Natural killer cell treated with Interleukin-12 subunit alpha and Interleukin-12 subunit beta and Interleukin-15 and Interleukin-18, amount 100 ng/mL, for 72 hours (primary cell): Measurements from ENCODE around the gene OR4D6. TPM values are rescaled to one million over a fixed set of nuclear protein-coding genes. Genes with fewer than 3 reads are reported as not detected.
"Not testable (repeated sequence)": the region's sequence is repeated elsewhere in the genome, so short reads cannot be mapped to it uniquely, and the experiment has no call there.

Experiments used
- ATAC-seq, 2 donors: fragments of 150-1000 bp; cut with Tn5 transposase in 1 of 2; sonication (Bioruptor Pico), chemical (Tn5 transposase) in 1 of 2; 2 replicates each; pipeline ENCODE4 v1.10.0; 2021
- DNase-seq: peaks from one replicate; pipeline ENCODE4 v3.0.0; 2022; ENCODE audit warnings: low spot score
- H3K27ac Mint-ChIP-seq, 2 donors: 1 replicate in 1 of 2; 2 replicates in 1 of 2; pipeline ENCODE4 v1.8.0; 2022; ENCODE audit warnings: mixed read lengths in 2 of 2, mild to moderate bottlenecking in 1 of 2, moderate library complexity in 1 of 2
- H3K27me3 Mint-ChIP-seq, 2 donors: 1 replicate in 1 of 2; 2 replicates in 1 of 2; pipeline ENCODE4 v1.8.0; 2022; ENCODE audit warnings: mixed read lengths in 2 of 2
- H3K36me3 Mint-ChIP-seq: one replicate; pipeline ENCODE4 v1.8.0; 2022; ENCODE audit warnings: mixed read lengths
- H3K4me1 Mint-ChIP-seq, 2 donors: 1 replicate in 1 of 2; 2 replicates in 1 of 2; pipeline ENCODE4 v1.8.0; 2022; ENCODE audit warnings: low read depth in 2 of 2, mixed read lengths in 2 of 2, mild to moderate bottlenecking in 1 of 2
- H3K4me3 Mint-ChIP-seq: one replicate; pipeline ENCODE4 v1.8.0; 2022; ENCODE audit warnings: mixed read lengths
- H3K9me3 Mint-ChIP-seq: 2 replicates; pipeline ENCODE4 v1.8.0; 2022; ENCODE audit warnings: mixed read lengths
- total RNA-seq, 2 donors: library from RNA; stranded (reverse); gene quantifications; one replicate each; pipeline ENCODE4 v1.2.3, GENCODE V29; 2022

The OR4D6 gene
- not detected for total RNA-seq

- H3K36me3 Mint-ChIP-seq, result no peaks in the 10 kb centered on the region
- H3K9me3 Mint-ChIP-seq, result no peaks in the 10 kb centered on the region
- H3K27ac Mint-ChIP-seq, result no peak within 1 kb of the TSS
- DNase-seq (no peak), ATAC-seq (no peak)
- no peaks in the 10 kb centered on the region for H3K4me1 Mint-ChIP-seq
- no peak within 1 kb of the TSS for H3K4me3 Mint-ChIP-seq
- peaks cover 11 to 15% of the 10 kb centered on the region in 2 donors for H3K27me3 Mint-ChIP-seq
These were observed at the start of gene OR4D6 for GRCh38 chr11:59456661-59457060. TSS of gene OR4D6 (plus strand) at chr11:59456961. CDS start at chr11:59456961, 0 bp downstream.

GRCh38 chr11:59413646-59414045, 43.1 kb upstream of the OR4D6 start:
- no peak overlapping the region for H3K27ac Mint-ChIP-seq
- H3K4me1 Mint-ChIP-seq, result peaks cover 0 to 4% of the 10 kb centered on the region in 2 donors
- no peak overlapping the region for H3K4me3 Mint-ChIP-seq
- H3K36me3 Mint-ChIP-seq, result peaks cover 6% of the 10 kb centered on the region
- H3K9me3 Mint-ChIP-seq, result peaks cover 4% of the 10 kb centered on the region
- ATAC-seq (no peak), DNase-seq (no peak)
- peaks cover 11 to 34% of the 10 kb centered on the region in 2 donors for H3K27me3 Mint-ChIP-seq

- no peak for ATAC-seq
- DNase-seq, result no peak
- Mint-ChIP-seq H3K36me3 (no peaks in the 10 kb centered on the region), H3K4me1 (peaks cover 0 to 4% of the 10 kb centered on the region in 2 donors), H3K27me3 (peaks cover 14 to 45% of the 10 kb centered on the region in 2 donors), H3K4me3 (no peak overlapping the region), H3K27ac (no peak overlapping the region), H3K9me3 (no peaks in the 10 kb centered on the region)
These were observed 41.6 kb upstream of the OR4D6 start for GRCh38 chr11:59415111-59415510.

DNA sequence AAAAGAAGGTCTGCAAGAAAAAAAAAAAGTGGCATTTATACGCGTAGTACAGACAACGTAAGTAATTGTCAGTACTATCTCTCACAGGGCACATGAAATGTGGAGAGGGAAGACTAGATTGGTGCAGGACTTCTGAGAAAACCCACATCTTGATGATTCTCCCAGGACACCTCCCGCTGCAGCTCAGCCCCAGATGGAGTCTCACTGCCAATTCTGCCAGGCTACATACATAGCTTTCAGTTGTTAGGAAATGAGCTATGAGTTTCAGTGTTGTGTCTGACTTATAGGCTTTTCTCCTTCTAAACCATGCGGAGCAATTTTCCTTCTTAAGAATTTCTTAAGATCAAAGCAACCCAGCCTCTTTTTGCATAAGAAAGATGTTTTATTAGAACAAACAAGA, 40.1 kb upstream of the OR4D6 start:
- DNase-seq, result no peak
- ATAC-seq, result no peak
- Mint-ChIP-seq H3K27me3 (peaks cover 14 to 45% of the 10 kb centered on the region in 2 donors), H3K9me3 (no peaks in the 10 kb centered on the region), H3K4me1 (peaks cover 0 to 4% of the 10 kb centered on the region in 2 donors), H3K4me3 (no peak overlapping the region), H3K36me3 (no peaks in the 10 kb centered on the region), H3K27ac (no peak overlapping the region)

GRCh38 chr11:59417023-59417422, 39.7 kb upstream of the OR4D6 start:
- Mint-ChIP-seq H3K4me3 (no peak overlapping the region), H3K36me3 (no peaks in the 10 kb centered on the region)

GRCh38 chr11:59418156-59418555, 38.6 kb upstream of the OR4D6 start:
- no peak overlapping the region for H3K4me3 Mint-ChIP-seq

More at GRCh38 chr11:59417023-59417422, 39.7 kb upstream of the OR4D6 start:
- Mint-ChIP-seq H3K27ac (no peak overlapping the region), H3K4me1 (peaks cover 0 to 4% of the 10 kb centered on the region in 2 donors), H3K27me3 (peaks cover 14 to 45% of the 10 kb centered on the region in 2 donors), H3K9me3 (no peaks in the 10 kb centered on the region)
- no peak for ATAC-seq
- no peak for DNase-seq

GRCh38 chr11:59423835-59424234, 32.9 kb upstream of the OR4D6 start:
- Mint-ChIP-seq H3K36me3 (no peaks in the 10 kb centered on the region), H3K27me3 (peaks cover 15 to 18% of the 10 kb centered on the region in 2 donors), H3K27ac (no peak overlapping the region), H3K4me1 (no peaks in the 10 kb centered on the region), H3K4me3 (no peak overlapping the region), H3K9me3 (no peaks in the 10 kb centered on the region)
- DNase-seq, result no peak
- no peak for ATAC-seq

More at GRCh38 chr11:59418156-59418555, 38.6 kb upstream of the OR4D6 start:
- H3K27me3 Mint-ChIP-seq, result peaks cover 12 to 45% of the 10 kb centered on the region in 2 donors
- no peaks in the 10 kb centered on the region for H3K36me3 Mint-ChIP-seq
- ATAC-seq (no peak), DNase-seq (no peak)
- no peaks in the 10 kb centered on the region for H3K9me3 Mint-ChIP-seq
- peaks cover 0 to 4% of the 10 kb centered on the region in 2 donors for H3K4me1 Mint-ChIP-seq
- no peak overlapping the region for H3K27ac Mint-ChIP-seq

DNA sequence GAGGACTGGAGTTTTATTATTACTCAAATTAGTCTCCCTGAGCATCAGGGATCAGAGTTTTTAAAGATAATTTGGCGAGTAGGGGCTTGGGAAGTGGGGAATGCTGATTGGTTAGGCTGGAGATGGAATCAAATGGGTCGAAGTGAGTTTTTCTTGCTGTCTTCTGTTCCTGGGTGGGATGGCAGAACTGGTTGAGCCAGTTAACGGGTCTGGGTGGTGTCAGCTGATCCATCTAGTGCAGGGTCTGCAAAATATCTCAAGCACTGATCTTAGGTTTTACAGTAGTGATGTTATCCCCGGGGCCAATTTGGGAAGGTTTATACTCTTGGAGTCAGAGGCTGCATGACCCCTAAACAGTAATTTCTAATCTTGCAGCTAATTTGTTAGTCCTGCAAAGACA, 31.6 kb upstream of the OR4D6 start:
- H3K4me3 Mint-ChIP-seq, result no peak overlapping the region
- H3K9me3 Mint-ChIP-seq, result no peaks in the 10 kb centered on the region
- H3K36me3 Mint-ChIP-seq, result no peaks in the 10 kb centered on the region
- DNase-seq, result no peak
- no peaks in the 10 kb centered on the region for H3K4me1 Mint-ChIP-seq
- H3K27me3 Mint-ChIP-seq, result peaks cover 14 to 16% of the 10 kb centered on the region in 2 donors
- no peak for ATAC-seq
- no peak overlapping the region for H3K27ac Mint-ChIP-seq

DNA sequence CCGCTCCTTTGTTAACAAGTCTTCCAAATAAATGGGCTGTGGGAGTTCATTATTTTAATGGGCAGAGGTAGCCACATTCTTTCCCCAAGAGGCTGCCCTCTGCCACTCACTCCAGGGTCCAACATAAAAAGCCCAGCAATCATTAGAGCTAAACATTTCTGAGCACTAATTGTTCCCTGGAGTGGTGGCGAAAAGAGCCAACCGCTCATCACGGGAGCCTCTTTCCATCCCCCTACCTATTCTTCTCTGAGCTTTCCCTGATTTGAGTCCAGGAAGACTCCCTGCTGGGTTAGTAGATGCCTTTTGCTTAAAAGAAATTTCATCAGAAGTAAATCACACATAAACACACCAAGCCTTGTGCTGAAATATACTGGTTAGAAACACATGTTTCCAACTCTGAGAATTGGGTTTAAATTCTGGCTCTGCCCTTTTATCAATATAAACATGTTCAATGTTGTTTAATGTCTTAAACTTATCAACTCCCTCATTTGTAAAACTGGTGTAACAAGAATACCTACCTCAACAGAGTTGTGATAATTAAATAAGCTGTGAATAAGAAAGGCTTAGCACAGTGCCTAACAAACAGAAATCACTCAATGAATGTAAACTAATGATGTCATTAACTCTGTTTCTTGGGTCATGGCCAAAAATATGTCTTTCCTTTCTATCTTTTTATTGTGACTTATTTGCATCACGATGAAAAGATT, 30.2 kb upstream of the OR4D6 start, which contains the start of gene OR5A2:
TSS of gene OR5A2 (minus strand) at position 53 of the 707 bp plus-strand sequence. CDS start 3,460 bp downstream, outside the sequence.
- Mint-ChIP-seq H3K27me3 (peaks cover 16 to 17% of the 10 kb centered on the region in 2 donors), H3K4me3 (no peak within 1 kb of the TSS), H3K4me1 (no peaks in the 10 kb centered on the region), H3K36me3 (no peaks in the 10 kb centered on the region), H3K27ac (no peak within 1 kb of the TSS), H3K9me3 (no peaks in the 10 kb centered on the region)
- ATAC-seq (no peak), DNase-seq (no peak)

GRCh38 chr11:59427068-59427382, 29.7 kb upstream of the OR4D6 start:
- no peak overlapping the region for H3K27ac Mint-ChIP-seq
- no peaks in the 10 kb centered on the region for H3K36me3 Mint-ChIP-seq
- no peak for ATAC-seq
- H3K9me3 Mint-ChIP-seq, result no peaks in the 10 kb centered on the region
- no peak overlapping the region for H3K4me3 Mint-ChIP-seq
- no peaks in the 10 kb centered on the region for H3K4me1 Mint-ChIP-seq
- DNase-seq, result no peak
- H3K27me3 Mint-ChIP-seq, result peaks cover 17 to 18% of the 10 kb centered on the region in 2 donors

DNA sequence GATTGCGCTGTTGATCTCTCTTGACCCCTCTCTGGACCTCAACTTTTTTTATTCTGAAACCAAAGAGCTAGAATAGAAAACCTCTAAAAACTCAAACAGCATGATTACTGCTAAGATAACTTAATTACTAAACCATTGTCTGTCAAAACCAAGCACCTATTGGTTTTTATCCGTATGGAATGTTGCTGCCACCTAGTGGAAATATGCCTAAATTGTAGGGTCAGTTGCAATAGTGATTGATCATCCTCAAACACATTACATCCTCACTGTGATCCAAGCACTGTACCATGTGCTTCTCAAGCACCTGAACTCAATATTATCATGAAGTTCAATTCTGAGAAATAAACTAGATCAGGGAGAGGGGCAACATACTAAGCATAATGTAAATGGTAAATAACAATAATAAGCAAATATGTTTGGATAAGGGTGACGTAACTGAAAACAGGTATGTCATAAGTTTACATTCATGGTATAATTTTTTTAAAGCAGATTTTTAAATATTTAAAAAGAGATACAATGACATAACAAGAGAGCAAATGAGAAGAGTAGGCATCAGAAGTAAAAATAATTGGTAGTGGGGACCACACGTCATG, 26.7 kb upstream of the OR4D6 start:
- H3K36me3 Mint-ChIP-seq, result no peaks in the 10 kb centered on the region
- H3K4me1 Mint-ChIP-seq, result no peaks in the 10 kb centered on the region
- no peak overlapping the region for H3K4me3 Mint-ChIP-seq
- ATAC-seq (no peak), DNase-seq (no peak)
- H3K9me3 Mint-ChIP-seq, result no peaks in the 10 kb centered on the region
- no peak overlapping the region for H3K27ac Mint-ChIP-seq
- peaks cover 10 to 11% of the 10 kb centered on the region in 2 donors for H3K27me3 Mint-ChIP-seq

DNA sequence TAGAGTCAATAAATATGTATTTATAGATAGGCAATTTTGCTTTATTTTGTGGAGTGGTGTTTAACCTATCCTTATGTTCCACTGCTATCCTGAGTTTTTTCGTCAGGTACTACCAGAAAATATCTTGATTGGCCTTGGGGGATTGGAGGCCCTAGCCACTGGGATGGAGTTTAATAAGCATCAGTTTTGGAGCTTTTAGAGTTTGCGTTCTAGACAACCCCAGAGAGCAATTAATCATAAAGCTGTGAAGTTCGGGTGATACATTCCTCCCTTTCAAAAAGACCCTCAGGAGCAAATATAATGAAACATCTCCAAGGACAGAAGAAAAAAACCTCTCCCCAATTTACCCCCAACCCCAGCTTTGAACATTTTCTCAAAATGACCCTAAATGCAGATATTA, 20.6 kb upstream of the OR4D6 start, which contains the start of gene OR5A1:
TSS of gene OR5A1 (plus strand) at position 301 of the 400 bp plus-strand sequence. CDS start 6,700 bp downstream, outside the sequence.
- Mint-ChIP-seq H3K36me3 (no peaks in the 10 kb centered on the region), H3K27me3 (peaks cover 5 to 20% of the 10 kb centered on the region in 2 donors), H3K9me3 (no peaks in the 10 kb centered on the region), H3K4me1 (no peaks in the 10 kb centered on the region), H3K27ac (no peak within 1 kb of the TSS), H3K4me3 (no peak within 1 kb of the TSS)
- no peak for DNase-seq
- ATAC-seq, result no peak

DNA sequence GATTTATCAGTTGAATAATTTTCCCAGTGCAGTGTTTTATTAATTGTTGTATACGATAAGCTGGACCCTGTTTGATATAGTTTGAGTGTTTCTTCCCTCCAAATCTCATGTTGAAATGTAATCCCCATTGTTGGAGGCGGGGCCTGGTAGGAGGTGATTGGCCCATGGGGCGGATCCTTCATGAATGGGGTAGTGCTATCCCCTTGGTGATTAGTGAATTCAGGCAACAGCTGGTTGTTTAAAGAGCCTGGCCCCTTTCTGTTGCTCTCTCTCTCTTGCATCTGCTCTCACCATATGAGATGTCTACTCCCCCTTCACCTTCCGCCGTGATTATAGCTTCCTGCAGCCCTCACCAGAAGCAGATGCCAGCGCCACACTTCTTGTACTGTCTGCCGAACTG, 19.0 kb upstream of the OR4D6 start:
- no peaks in the 10 kb centered on the region for H3K36me3 Mint-ChIP-seq
- H3K27ac Mint-ChIP-seq, result no peak overlapping the region
- ATAC-seq (no peak), DNase-seq (no peak)
- no peaks in the 10 kb centered on the region for H3K9me3 Mint-ChIP-seq
- no peaks in the 10 kb centered on the region for H3K4me1 Mint-ChIP-seq
- H3K27me3 Mint-ChIP-seq, result peaks cover 5 to 28% of the 10 kb centered on the region in 2 donors
- H3K4me3 Mint-ChIP-seq, result no peak overlapping the region

DNA sequence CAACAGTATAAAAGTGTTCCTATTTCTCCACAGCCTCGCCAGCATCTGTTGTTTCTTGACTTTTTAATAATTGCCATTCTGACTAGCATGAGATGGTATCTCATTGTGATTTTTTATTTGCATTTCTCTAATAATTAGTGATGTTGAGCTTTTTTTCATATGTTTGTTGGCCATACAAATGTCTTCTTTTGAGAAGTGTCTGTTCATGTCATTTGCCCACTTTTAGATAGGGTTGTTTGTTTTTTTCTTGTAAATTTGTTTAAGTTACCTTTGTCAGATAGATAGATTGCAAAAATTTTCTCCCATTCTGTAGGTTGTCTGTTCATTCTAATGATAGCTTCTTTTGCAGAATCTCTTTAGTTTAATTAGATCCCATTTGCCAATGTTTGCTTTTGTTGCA, 11.1 kb upstream of the OR4D6 start:
- H3K9me3 Mint-ChIP-seq, DNase-seq, H3K4me1 Mint-ChIP-seq, ATAC-seq, H3K27ac Mint-ChIP-seq, H3K36me3 Mint-ChIP-seq, H3K4me3 Mint-ChIP-seq: not testable (repeated sequence)
- peaks cover 20 to 37% of the 10 kb centered on the region in 2 donors for H3K27me3 Mint-ChIP-seq
